Thyroid gland (tissue), 4 donors: ENCODE results near the gene STAG1.

Source experiments
- CTCF ChIP-seq, 6 experiments: fragments of 200-600 bp in 3 of 6; fragments of 450-650 bp in 3 of 6; sonication (generic) in 3 of 6; IDR thresholded peaks; one replicate each; pipeline ENCODE4 v1.5.1; 2016 to 2019; ENCODE audit warnings: antibody characterized with exemption in 6 of 6, mild to moderate bottlenecking in 2 of 6, inconsistent platforms in 1 of 6, moderate library complexity in 1 of 6
- POLR2A ChIP-seq, 2 donors: fragments of 450-650 bp; IDR thresholded peaks; one replicate each; pipeline ENCODE4 v1.6.1; 2017; ENCODE audit warnings: antibody characterized with exemption in 2 of 2, mild to moderate bottlenecking in 2 of 2, moderate library complexity in 1 of 2

DNA sequence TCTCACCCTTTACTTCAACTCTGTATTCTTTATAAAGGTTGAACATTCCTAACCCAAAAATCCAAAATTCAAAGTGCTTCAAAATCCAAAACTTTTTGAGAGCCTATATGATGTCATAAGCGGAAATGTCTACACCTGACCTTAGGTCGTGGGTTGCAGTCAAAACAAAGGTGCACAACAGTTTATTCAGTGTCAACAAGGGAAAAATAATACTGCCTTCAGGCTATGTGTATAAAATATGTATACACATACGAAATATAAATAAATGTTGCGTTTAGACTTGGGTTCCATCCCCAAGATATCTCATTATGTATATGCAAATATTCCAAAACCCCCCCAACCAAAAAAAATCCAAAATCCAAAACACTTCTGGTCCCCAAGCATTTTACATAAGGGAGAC lies 90.9 kb downstream of the STAG1 start:
- TF ChIP-seq CTCF (IDR thresholded peaks at IDR 0.05) (no peak), POLR2A (IDR thresholded peaks at IDR 0.05) (no peak)
